CD4-positive, alpha-beta T cell treated with Interleukin-17A for 1 hour (primary cell): ENCODE results near the gene FARS2.
A peak's percentile ranks its signal among the peaks of the same experiment; 100 is the strongest.
"Not testable (repeated sequence)": the region's sequence is repeated elsewhere in the genome, so short reads cannot be mapped to it uniquely, and the experiment has no call there.

Experiments
- DNase-seq: peaks from one replicate; pipeline ENCODE4 v3.0.0-alpha.2; 2020

FARS2 gene

GRCh38 chr6:5772408-5773120 is 511.3 kb downstream of the FARS2 start:
- DNase-seq = no peak

- DNase-seq = no peak
Observed at GRCh38 chr6:5776104-5776503, 514.8 kb downstream of the FARS2 start.

GRCh38 chr6:5776706-5777390 is 515.5 kb downstream of the FARS2 start:
- no peak for DNase-seq

- no peak for DNase-seq
Observed at GRCh38 chr6:5778317-5778857, 517.1 kb downstream of the FARS2 start.

GRCh38 chr6:5778906-5779305 is 517.6 kb downstream of the FARS2 start:
- DNase-seq = no peak

- no peak for DNase-seq
Observed at GRCh38 chr6:5781019-5781418, 519.7 kb downstream of the FARS2 start.

GRCh38 chr6:5781966-5782556 is 520.7 kb downstream of the FARS2 start:
- no peak for DNase-seq

- DNase-seq = no peak
Observed at GRCh38 chr6:5782783-5783547, 521.7 kb downstream of the FARS2 start.

GRCh38 chr6:5783584-5784089 is 522.3 kb downstream of the FARS2 start:
- DNase-seq = no peak

GRCh38 chr6:5785249-5785648 is 523.9 kb downstream of the FARS2 start:
- DNase-seq = no peak

- DNase-seq = no peak
Observed at GRCh38 chr6:5786321-5786968, 525.1 kb downstream of the FARS2 start.

- DNase-seq = no peak
Observed at GRCh38 chr6:5786969-5787720, 525.8 kb downstream of the FARS2 start.

GRCh38 chr6:5789426-5789825 is 528.1 kb downstream of the FARS2 start:
- not testable (repeated sequence) for DNase-seq

- DNase-seq = not testable (repeated sequence)
Observed at GRCh38 chr6:5796555-5796954, 535.2 kb downstream of the FARS2 start.

- not testable (repeated sequence) for DNase-seq
Observed at GRCh38 chr6:5806406-5806805, 545.1 kb downstream of the FARS2 start.

- DNase-seq = peak; percentile 21
Observed at GRCh38 chr6:5809450-5809849, 548.1 kb downstream of the FARS2 start.

GRCh38 chr6:5811997-5812396 is 550.7 kb downstream of the FARS2 start:
- DNase-seq = no peak

GRCh38 chr6:5813625-5814027 is 552.3 kb downstream of the FARS2 start:
- peak; percentile 9 for DNase-seq

- DNase-seq = no peak
Observed at GRCh38 chr6:5814116-5814515, 552.8 kb downstream of the FARS2 start.

GRCh38 chr6:5814901-5815300 is 553.6 kb downstream of the FARS2 start:
- no peak for DNase-seq

GRCh38 chr6:5817869-5818268 is 556.6 kb downstream of the FARS2 start:
- no peak for DNase-seq

GRCh38 chr6:5818959-5819358 is 557.6 kb downstream of the FARS2 start:
- DNase-seq = no peak
